Activated CD4-positive, alpha-beta T cell treated with anti-CD3 and anti-CD28 coated beads, Interleukin-10, Interleukin-2, amounts not matched to agents 100 ng/mL and 50 ng/mL, durations not matched to agents 16 hours and 8 hours (primary cell): Measurements from ENCODE around the gene MRTFA.
A peak's percentile ranks its signal among the peaks of the same experiment; 100 is the strongest.
"Not testable (repeated sequence)": the region's sequence is repeated elsewhere in the genome, so short reads cannot be mapped to it uniquely, and the experiment has no call there.

ENCODE experiments used
- DNase-seq: peaks from one replicate; pipeline ENCODE4 v3.0.0-alpha.2; 2020

The MRTFA gene

GRCh38 chr22:40544758-40545157, 91.8 kb downstream of the MRTFA start:
- DNase-seq: no peak

GRCh38 chr22:40542821-40543540, 93.5 kb downstream of the MRTFA start:
- no peak for DNase-seq

GRCh38 chr22:40541300-40541699, 95.2 kb downstream of the MRTFA start:
- no peak for DNase-seq

GRCh38 chr22:40540265-40540664, 96.3 kb downstream of the MRTFA start:
- DNase-seq: no peak

- DNase-seq: not testable (repeated sequence)
These were observed 100.4 kb downstream of the MRTFA start for GRCh38 chr22:40536149-40536548.

- DNase-seq: no peak
These were observed 100.9 kb downstream of the MRTFA start for GRCh38 chr22:40535642-40536041.

- no peak for DNase-seq
These were observed 101.4 kb downstream of the MRTFA start for GRCh38 chr22:40535189-40535512.

- DNase-seq: peak; percentile 71
These were observed 101.9 kb downstream of the MRTFA start for GRCh38 chr22:40534379-40535188.

GRCh38 chr22:40533712-40534378, 102.7 kb downstream of the MRTFA start:
- DNase-seq: peak; percentile 92

GRCh38 chr22:40531951-40532900, 104.3 kb downstream of the MRTFA start:
- DNase-seq: peak; percentile 69

- DNase-seq: not testable (repeated sequence)
These were observed 106.1 kb downstream of the MRTFA start for GRCh38 chr22:40530391-40530790.

- DNase-seq: no peak
These were observed 106.7 kb downstream of the MRTFA start for GRCh38 chr22:40529821-40530220.

GRCh38 chr22:40526960-40527359, 109.6 kb downstream of the MRTFA start:
- no peak for DNase-seq

- peak; percentile 69 for DNase-seq
These were observed 111.2 kb downstream of the MRTFA start for GRCh38 chr22:40525250-40525884.

- DNase-seq: no peak
These were observed 111.9 kb downstream of the MRTFA start for GRCh38 chr22:40524392-40525249.

- no peak for DNase-seq
These were observed 114.4 kb downstream of the MRTFA start for GRCh38 chr22:40522141-40522540.

GRCh38 chr22:40521046-40521445, 115.5 kb downstream of the MRTFA start:
- no peak for DNase-seq

- no peak for DNase-seq
These were observed 116.0 kb downstream of the MRTFA start for GRCh38 chr22:40520562-40520961.

GRCh38 chr22:40519948-40520331, 116.6 kb downstream of the MRTFA start:
- DNase-seq: no peak

GRCh38 chr22:40519284-40519947, 117.1 kb downstream of the MRTFA start:
- DNase-seq: peak; percentile 65

GRCh38 chr22:40518840-40519239, 117.7 kb downstream of the MRTFA start:
- no peak for DNase-seq
